GM12873 (cell line): Measurements from ENCODE around the gene SPRED2.

Experiments
- CTCF ChIP-seq: IDR thresholded peaks from 2 replicates; pipeline ENCODE4 v1.5.1; 2012; ENCODE audit warnings: low read depth, mild to moderate bottlenecking, moderate library complexity, low read length, control low read depth; ENCODE audit not compliant: insufficient read depth; ENCODE audit errors: missing control alignments

SPRED2 gene

GRCh38 chr2:65297544-65297943 lies 134.9 kb downstream of the SPRED2 start:
- no peak for TF ChIP-seq CTCF

- no peak for TF ChIP-seq CTCF
Observed at GRCh38 chr2:65296971-65297370, 135.4 kb downstream of the SPRED2 start.

GRCh38 chr2:65294701-65295100 lies 137.7 kb downstream of the SPRED2 start:
- no peak for TF ChIP-seq CTCF

DNA sequence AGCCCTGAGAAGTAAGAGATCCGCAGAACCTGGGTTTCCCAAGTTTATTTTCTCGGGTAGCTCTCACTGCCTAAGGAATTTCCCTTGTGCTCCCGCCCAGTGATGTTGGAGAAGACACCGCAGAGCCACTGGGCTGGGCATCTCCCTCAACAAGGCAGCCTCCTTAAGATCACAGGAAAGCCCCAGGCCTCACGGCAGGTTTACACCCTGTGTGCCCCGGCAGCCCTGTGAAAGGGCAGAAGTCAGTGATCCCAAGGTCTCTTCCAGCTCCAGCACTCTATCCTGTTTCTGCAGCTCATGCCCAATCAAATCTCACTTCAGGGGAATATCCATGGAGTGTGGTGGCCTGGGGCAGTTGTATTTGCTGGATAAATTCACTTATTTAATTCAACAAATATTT lies 138.3 kb downstream of the SPRED2 start:
- TF ChIP-seq CTCF, result no peak

- TF ChIP-seq CTCF, result no peak
Observed at GRCh38 chr2:65293376-65293775, 139.0 kb downstream of the SPRED2 start.

- TF ChIP-seq CTCF, result no peak
Observed at GRCh38 chr2:65292461-65293011, 139.9 kb downstream of the SPRED2 start.

DNA sequence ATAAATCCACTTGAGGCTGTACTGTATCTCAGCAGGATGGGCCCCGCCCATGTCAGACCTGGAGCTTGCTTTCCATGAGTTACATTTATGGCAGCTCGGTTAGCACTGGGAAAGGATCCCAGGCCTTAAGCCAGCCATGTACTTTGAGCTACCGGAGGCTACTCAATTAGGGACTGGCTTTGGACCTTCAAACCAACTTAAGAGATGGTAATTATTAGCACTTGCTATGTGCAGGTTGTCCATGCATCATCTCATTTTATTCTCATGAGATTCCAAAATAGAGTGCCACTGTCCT lies 140.3 kb downstream of the SPRED2 start:
- no peak for TF ChIP-seq CTCF
